OCI-LY1 (cell line): ENCODE measurements around the gene NCAPD2.

Experiments used
- H2AFZ ChIP-seq: fragments of 200-600 bp; sonication (generic), shearing (Covaris generic); 2 replicates; pipeline ENCODE4 v1.6.0; 2014; ENCODE audit warnings: antibody characterized with exemption, mild to moderate bottlenecking, low read length
- H3F3A ChIP-seq: fragments of 200-600 bp; sonication (generic), shearing (Covaris generic); 2 replicates; pipeline ENCODE4 v1.6.0; 2014; ENCODE audit warnings: mild to moderate bottlenecking, antibody characterized with exemption, low read length, moderate library complexity; ENCODE audit not compliant: insufficient read depth
- H3K27ac ChIP-seq: fragments of 200-600 bp; sonication (generic); 2 replicates; pipeline ENCODE4 v1.5.1; 2014; ENCODE audit warnings: low read length, mixed run types, mild to moderate bottlenecking, low read depth; ENCODE audit not compliant: poor library complexity, severe bottlenecking
- H3K27me3 ChIP-seq: fragments of 200-600 bp; sonication (generic); 2 replicates; pipeline ENCODE4 v1.6.0; 2014; ENCODE audit warnings: antibody characterized with exemption, mild to moderate bottlenecking, low read length, moderate library complexity; ENCODE audit not compliant: insufficient read depth
- H3K36me3 ChIP-seq: fragments of 200-600 bp; sonication (generic); 2 replicates; pipeline ENCODE4 v1.6.1; 2014; ENCODE audit warnings: mild to moderate bottlenecking, antibody characterized with exemption, low read length, moderate library complexity, mixed read lengths; ENCODE audit not compliant: insufficient read depth
- H3K4me1 ChIP-seq: fragments of 200-600 bp; sonication (generic); 2 replicates; pipeline ENCODE4 v1.5.1; 2014; ENCODE audit warnings: mild to moderate bottlenecking, low read length, moderate library complexity; ENCODE audit not compliant: insufficient read depth, severe bottlenecking
- H3K4me2 ChIP-seq: fragments of 200-600 bp; sonication (generic), shearing (Covaris generic); 2 replicates; pipeline ENCODE4 v1.6.1; 2014; ENCODE audit warnings: low read length
- H3K4me3 ChIP-seq: fragments of 200-600 bp; sonication (generic); 2 replicates; pipeline ENCODE4 v1.5.1; 2014; ENCODE audit warnings: low read length, low read depth, mild to moderate bottlenecking, mixed read lengths; ENCODE audit not compliant: poor library complexity, severe bottlenecking
- H3K79me2 ChIP-seq: fragments of 200-600 bp; shearing (Covaris generic); 2 replicates; pipeline ENCODE4 v1.6.1; 2016; ENCODE audit warnings: mixed run types, low read length, mixed read lengths; ENCODE audit not compliant: insufficient read depth
- H3K9ac ChIP-seq: fragments of 200-600 bp; sonication (generic), shearing (Covaris generic); 2 replicates; pipeline ENCODE4 v1.6.1; 2014; ENCODE audit warnings: mild to moderate bottlenecking, low read length, mixed read lengths
- H3K9me2 ChIP-seq: fragments of 200-600 bp; sonication (generic), shearing (Covaris generic); 2 replicates; pipeline ENCODE4 v1.6.1; 2014; ENCODE audit warnings: low read depth, mild to moderate bottlenecking, low read length, mixed read lengths
- H3K9me3 ChIP-seq: fragments of 200-600 bp; shearing (Covaris generic); 2 replicates; pipeline ENCODE4 v1.6.1; 2014; ENCODE audit warnings: low read length, mixed read lengths
- H4K20me1 ChIP-seq: fragments of 200-600 bp; sonication (generic), shearing (Covaris generic); 2 replicates; pipeline ENCODE4 v1.6.0; 2016; ENCODE audit warnings: mild to moderate bottlenecking, low read length; ENCODE audit not compliant: insufficient read depth
- EZH2 ChIP-seq: fragments of 200-600 bp; sonication (generic), shearing (Covaris generic); IDR thresholded peaks from 2 replicates; pipeline ENCODE4 v1.8.0; 2017; ENCODE audit warnings: borderline replicate concordance, mixed run types, mild to moderate bottlenecking, antibody characterized with exemption, low read length, moderate library complexity, mixed read lengths
- TF ChIP-seq, protein P1 (sequence below): fragments of 200-600 bp; sonication (generic), shearing (Covaris generic); IDR thresholded peaks from 2 replicates; pipeline ENCODE4 v1.5.1; 2017; ENCODE audit warnings: mild to moderate bottlenecking, antibody characterized with exemption, low read length, moderate library complexity, mixed read lengths

NCAPD2 gene

DNA sequence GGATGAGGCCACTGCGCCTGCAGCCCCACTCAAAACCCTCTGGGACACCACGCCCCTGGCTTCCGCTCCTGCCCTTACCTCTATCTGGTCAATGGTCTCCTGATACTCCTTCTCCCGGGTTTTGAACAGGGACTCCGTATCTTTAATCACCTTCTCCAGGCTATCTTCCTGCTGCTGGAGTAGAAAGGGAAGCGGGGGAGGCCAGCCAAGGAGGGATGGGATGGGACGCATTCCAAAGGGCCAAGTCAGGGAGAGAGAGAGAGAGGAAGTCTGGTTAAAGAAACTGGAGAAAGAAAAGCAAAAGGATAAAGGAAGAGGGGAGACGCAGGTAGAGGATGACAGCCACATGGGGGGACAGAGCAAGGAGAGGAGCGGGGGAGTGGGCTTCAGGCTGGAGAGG lies 54.1 kb downstream of the NCAPD2 start:
- no peak overlapping the region for H3K27ac ChIP-seq
- no peak overlapping the region for H2AFZ ChIP-seq
- no peaks in the 10 kb centered on the region for H3K9me2 ChIP-seq
- H3K36me3 ChIP-seq = peaks cover 49% of the 10 kb centered on the region
- no peaks in the 10 kb centered on the region for H3K79me2 ChIP-seq
- peaks cover 12% of the 10 kb centered on the region for H3K4me1 ChIP-seq
- H3K4me2 ChIP-seq = no peak overlapping the region
- no peak overlapping the region for H3K9ac ChIP-seq
- H3K4me3 ChIP-seq = no peak overlapping the region
- TF ChIP-seq, protein P1, sequence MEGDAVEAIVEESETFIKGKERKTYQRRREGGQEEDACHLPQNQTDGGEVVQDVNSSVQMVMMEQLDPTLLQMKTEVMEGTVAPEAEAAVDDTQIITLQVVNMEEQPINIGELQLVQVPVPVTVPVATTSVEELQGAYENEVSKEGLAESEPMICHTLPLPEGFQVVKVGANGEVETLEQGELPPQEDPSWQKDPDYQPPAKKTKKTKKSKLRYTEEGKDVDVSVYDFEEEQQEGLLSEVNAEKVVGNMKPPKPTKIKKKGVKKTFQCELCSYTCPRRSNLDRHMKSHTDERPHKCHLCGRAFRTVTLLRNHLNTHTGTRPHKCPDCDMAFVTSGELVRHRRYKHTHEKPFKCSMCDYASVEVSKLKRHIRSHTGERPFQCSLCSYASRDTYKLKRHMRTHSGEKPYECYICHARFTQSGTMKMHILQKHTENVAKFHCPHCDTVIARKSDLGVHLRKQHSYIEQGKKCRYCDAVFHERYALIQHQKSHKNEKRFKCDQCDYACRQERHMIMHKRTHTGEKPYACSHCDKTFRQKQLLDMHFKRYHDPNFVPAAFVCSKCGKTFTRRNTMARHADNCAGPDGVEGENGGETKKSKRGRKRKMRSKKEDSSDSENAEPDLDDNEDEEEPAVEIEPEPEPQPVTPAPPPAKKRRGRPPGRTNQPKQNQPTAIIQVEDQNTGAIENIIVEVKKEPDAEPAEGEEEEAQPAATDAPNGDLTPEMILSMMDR = no peak
- no peak for TF ChIP-seq EZH2
- no peaks in the 10 kb centered on the region for H4K20me1 ChIP-seq
- H3K27me3 ChIP-seq = no peaks in the 10 kb centered on the region
- H3F3A ChIP-seq = no peaks in the 10 kb centered on the region
- H3K9me3 ChIP-seq = no peaks in the 10 kb centered on the region

DNA sequence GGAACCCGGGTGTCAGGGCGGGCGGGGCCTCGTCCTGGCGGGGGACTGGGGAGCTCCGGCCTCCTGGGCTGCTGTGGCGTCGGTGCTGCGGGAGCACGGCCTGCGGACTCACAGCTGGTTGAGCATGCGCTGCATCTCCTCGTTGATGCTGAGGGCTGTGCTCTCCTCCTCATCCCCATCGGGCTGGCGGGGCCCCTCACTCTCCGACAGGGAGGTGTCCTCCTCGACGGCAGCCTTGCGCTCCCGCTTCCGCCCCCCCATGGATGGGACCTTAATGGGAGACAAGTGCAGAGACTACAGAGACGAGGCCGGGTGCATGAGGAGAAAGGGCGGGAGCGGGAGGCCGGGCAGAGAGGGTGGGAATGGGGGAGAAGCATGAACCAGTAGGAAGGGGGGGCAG lies 54.7 kb downstream of the NCAPD2 start:
- H3K36me3 ChIP-seq = peaks cover 49% of the 10 kb centered on the region
- H4K20me1 ChIP-seq = no peaks in the 10 kb centered on the region
- no peaks in the 10 kb centered on the region for H3K79me2 ChIP-seq
- no peak overlapping the region for H3K4me3 ChIP-seq
- H3K4me2 ChIP-seq = no peak overlapping the region
- H3K27me3 ChIP-seq = no peaks in the 10 kb centered on the region
- peaks cover 18% of the 10 kb centered on the region for H3K4me1 ChIP-seq
- H3K9ac ChIP-seq = no peak overlapping the region
- no peaks in the 10 kb centered on the region for H3K9me3 ChIP-seq
- H3F3A ChIP-seq = no peaks in the 10 kb centered on the region
- no peak overlapping the region for H2AFZ ChIP-seq
- H3K27ac ChIP-seq = no peak overlapping the region
- TF ChIP-seq EZH2 = no peak
- TF ChIP-seq, protein P1 = no peak
- no peaks in the 10 kb centered on the region for H3K9me2 ChIP-seq

DNA sequence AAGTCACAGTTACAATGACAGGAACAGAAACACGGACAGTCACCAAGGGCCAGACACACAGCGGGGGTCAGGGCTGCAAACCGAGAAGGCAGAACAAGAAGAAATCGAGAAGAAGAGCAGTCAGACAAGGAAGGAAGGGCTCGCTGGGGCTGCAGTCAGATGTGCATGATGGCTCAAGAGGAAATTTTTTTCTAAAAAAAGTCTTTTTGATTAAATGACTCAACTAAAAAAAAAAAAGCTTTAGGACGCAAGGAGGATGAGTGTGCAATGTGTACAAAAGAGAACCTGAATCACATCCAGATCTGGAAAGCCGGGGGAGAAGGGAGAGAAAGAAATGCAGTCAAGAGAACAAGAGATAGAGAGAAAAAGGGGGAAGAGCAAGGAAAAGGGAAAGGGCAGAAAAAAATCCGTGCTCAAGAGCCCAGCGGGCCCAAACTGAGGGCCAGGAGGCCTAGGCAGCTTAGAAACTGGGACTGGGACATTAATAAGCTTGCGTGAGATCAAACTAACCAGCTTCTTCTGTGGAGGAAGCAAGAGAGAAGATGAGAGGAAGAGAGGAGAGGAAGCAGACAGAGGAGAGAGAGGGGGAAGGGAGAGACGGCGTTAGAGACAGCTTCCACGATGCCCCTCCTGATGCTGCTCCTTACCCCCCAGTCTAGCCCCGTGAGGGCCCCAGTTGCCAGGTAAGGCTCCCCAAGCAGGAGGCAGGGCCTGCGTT lies 55.2 kb downstream of the NCAPD2 start:
- Histone ChIP-seq H3K9me2 (no peaks in the 10 kb centered on the region), H3K9me3 (no peaks in the 10 kb centered on the region), H3F3A (no peaks in the 10 kb centered on the region), H3K36me3 (peaks cover 48% of the 10 kb centered on the region), H3K4me3 (no peak overlapping the region), H3K9ac (no peak overlapping the region), H3K79me2 (0 out of 2 replicates have a peak, but pooled peaks cover 3% of the 10 kb centered on the region), H4K20me1 (no peaks in the 10 kb centered on the region), H3K4me2 (no peak overlapping the region), H2AFZ (no peak overlapping the region), H3K27me3 (no peaks in the 10 kb centered on the region), H3K27ac (no peak overlapping the region), H3K4me1 (peaks cover 23% of the 10 kb centered on the region)
- TF ChIP-seq EZH2 = no peak
- TF ChIP-seq, protein P1 = no peak
